H1 (cell line): ENCODE measurements around the gene LMBR1. TPM values are rescaled to one million over a fixed set of nuclear protein-coding genes. Genes with fewer than 3 reads are reported as not detected.

Source experiments
- CTCF ChIA-PET: fragments of 300-600 bp; sonication (Branson Sonifier 250); formaldehyde crosslinking; loops from one replicate; lab custom pipeline; 2021; ENCODE audit not compliant: partially characterized antibody; lab: Charles Lee
- POLR2A ChIA-PET: fragments of 300-600 bp; sonication (Branson Sonifier 250); formaldehyde crosslinking; loops from one replicate; lab custom pipeline; 2021; ENCODE audit warnings: inconsistent platforms; ENCODE audit not compliant: partially characterized antibody; lab: Charles Lee
- DNase-seq, 2 experiments: peaks; one replicate each; pipeline versions ENCODE4 v3.0.0 to v3.0.0-alpha.2; 2010 to 2022; ENCODE audit warnings: low spot score in 2 of 2, low read depth in 1 of 2, mixed read lengths in 1 of 2
- FAIRE-seq: peaks from 2 replicates; lab custom pipeline; 2011; peaks lifted over from hg19 to GRCh38; lab: Jason Lieb, UNC
- H2AFZ ChIP-seq: 2 replicates; pipeline ENCODE4 v1.8.1; 2012; ENCODE audit warnings: low read length, inconsistent platforms
- H2AK5ac ChIP-seq: 2 replicates; pipeline ENCODE4 v1.6.1; 2013; ENCODE audit warnings: low read depth, low read length
- H2BK120ac ChIP-seq: replicated peaks from 2 replicates; pipeline ENCODE3; 2013; ENCODE audit warnings: low read depth, low read length, inconsistent platforms
- H2BK12ac ChIP-seq: 2 replicates; pipeline ENCODE4 v1.6.1; 2013; ENCODE audit warnings: low read depth, low read length
- H2BK15ac ChIP-seq: 2 replicates; pipeline ENCODE4 v1.6.1; 2013; ENCODE audit warnings: low read length
- H2BK20ac ChIP-seq: 2 replicates; pipeline ENCODE4 v1.6.1; 2013; ENCODE audit warnings: low read length
- H2BK5ac ChIP-seq: 2 replicates; pipeline ENCODE4 v1.6.1; 2013; ENCODE audit warnings: low read depth, low read length
- H3K14ac ChIP-seq: 2 replicates; pipeline ENCODE4 v1.6.1; 2013; ENCODE audit warnings: inconsistent platforms; ENCODE audit not compliant: insufficient read length
- H3K18ac ChIP-seq: 2 replicates; pipeline ENCODE4 v1.6.1; 2013; ENCODE audit warnings: low read length; ENCODE audit errors: extremely low read depth
- H3K23ac ChIP-seq: 2 replicates; pipeline ENCODE4 v1.6.1; 2013; ENCODE audit warnings: inconsistent platforms; ENCODE audit not compliant: insufficient read length
- H3K23me2 ChIP-seq: 2 replicates; pipeline ENCODE4 v1.6.1; 2013; ENCODE audit warnings: low read depth, low read length
- H3K27ac ChIP-seq: 2 replicates; pipeline ENCODE4 v1.6.1; 2011; ENCODE audit warnings: low read depth, low read length, inconsistent platforms
- H3K27me3 ChIP-seq, 4 experiments: replicated peaks in 1 of 4; 1 replicate in 1 of 4; 2 replicates in 3 of 4; pipeline versions ENCODE4 v1.6.1 to v1.8.1; 2011 to 2013; ENCODE audit warnings: low read length in 3 of 4, mild to moderate bottlenecking in 3 of 4, inconsistent platforms in 2 of 4, mixed read lengths in 2 of 4, moderate library complexity in 1 of 4; ENCODE audit not compliant: control insufficient read depth in 3 of 4, insufficient read depth in 3 of 4; ENCODE audit errors: extremely low read depth in 1 of 4
- H3K36me3 ChIP-seq, 4 experiments: 2 replicates each; pipeline versions ENCODE4 v1.6.1 to v1.8.1; 2011 to 2013; ENCODE audit warnings: mild to moderate bottlenecking in 4 of 4, low read length in 3 of 4, moderate library complexity in 2 of 4, control low read depth in 1 of 4, inconsistent platforms in 1 of 4; ENCODE audit not compliant: insufficient read depth in 4 of 4, control insufficient read depth in 2 of 4
- H3K4ac ChIP-seq: replicated peaks from 2 replicates; pipeline ENCODE3; 2013; ENCODE audit warnings: low read length, low read depth, mixed read lengths, inconsistent platforms; ENCODE audit not compliant: insufficient read length
- H3K4me1 ChIP-seq, 4 experiments: replicated peaks in 1 of 4; 1 replicate in 1 of 4; 2 replicates in 3 of 4; pipeline versions ENCODE4 v1.6.1 to v1.8.1; 2011 to 2013; ENCODE audit warnings: low read length in 3 of 4, inconsistent platforms in 2 of 4, mixed read lengths in 1 of 4; ENCODE audit not compliant: insufficient read depth in 4 of 4, control insufficient read depth in 3 of 4
- H3K4me2 ChIP-seq, 2 experiments: 2 replicates each; pipeline versions ENCODE4 v1.6.1 to v1.8.1; 2011 to 2013; ENCODE audit warnings: low read depth in 2 of 2, low read length in 2 of 2, control low read depth in 1 of 2, inconsistent platforms in 1 of 2, mild to moderate bottlenecking in 1 of 2; ENCODE audit not compliant: insufficient read depth in 1 of 2
- H3K4me3 ChIP-seq, 4 experiments: fragments of 200-600, 300-600 bp in 1 of 4; sonication (generic), shearing (Covaris generic), sonication (Bioruptor Twin) in 1 of 4; 2 replicates each; pipeline versions ENCODE4 v1.5.1 to v1.8.1; 2011 to 2016; ENCODE audit warnings: low read length in 4 of 4, low read depth in 3 of 4, control low read depth in 2 of 4, inconsistent platforms in 2 of 4, mild to moderate bottlenecking in 2 of 4, mixed read lengths in 1 of 4, moderate library complexity in 1 of 4; ENCODE audit not compliant: insufficient read depth in 2 of 4; ENCODE audit errors: extremely low read depth in 1 of 4
- H3K56ac ChIP-seq: replicated peaks from 2 replicates; pipeline ENCODE3; 2013; ENCODE audit warnings: low read depth, mild to moderate bottlenecking, mixed read lengths, low read length, inconsistent platforms; ENCODE audit not compliant: insufficient read length
- H3K79me1 ChIP-seq: 2 replicates; pipeline ENCODE4 v1.6.1; 2013; ENCODE audit warnings: low read depth, low read length, control low read depth
- H3K79me2 ChIP-seq, 2 experiments: 2 replicates each; pipeline versions ENCODE4 v1.6.1 to v1.8.1; 2012 to 2013; ENCODE audit warnings: low read length in 2 of 2, mild to moderate bottlenecking in 2 of 2, inconsistent platforms in 1 of 2; ENCODE audit not compliant: insufficient read depth in 2 of 2, control insufficient read depth in 1 of 2
- H3K9ac ChIP-seq, 4 experiments: replicated peaks in 1 of 4; 1 replicate in 1 of 4; 2 replicates in 3 of 4; pipeline versions ENCODE4 v1.6.1 to v1.8.1; 2011 to 2013; ENCODE audit warnings: low read depth in 3 of 4, low read length in 3 of 4, control low read depth in 2 of 4, mild to moderate bottlenecking in 2 of 4, moderate library complexity in 2 of 4, inconsistent platforms in 1 of 4; ENCODE audit errors: extremely low read depth in 1 of 4
- H3K9me3 ChIP-seq, 2 experiments: 2 replicates each; pipeline versions ENCODE4 v1.6.1 to v1.8.1; 2012 to 2013; ENCODE audit warnings: mild to moderate bottlenecking in 2 of 2, moderate library complexity in 2 of 2, control low read depth in 1 of 2, inconsistent platforms in 1 of 2, low read depth in 1 of 2, low read length in 1 of 2, mixed read lengths in 1 of 2; ENCODE audit not compliant: insufficient read depth in 2 of 2
- H4K20me1 ChIP-seq, 2 experiments: replicated peaks in 1 of 2; 2 replicates each; pipeline versions ENCODE3 to v1.8.1; 2011 to 2013; ENCODE audit warnings: inconsistent platforms in 2 of 2, low read length in 2 of 2, mild to moderate bottlenecking in 1 of 2; ENCODE audit not compliant: insufficient read depth in 2 of 2, control insufficient read depth in 1 of 2
- H4K5ac ChIP-seq: 2 replicates; pipeline ENCODE4 v1.6.1; 2013; ENCODE audit warnings: low read length, low read depth, mixed read lengths, inconsistent platforms; ENCODE audit not compliant: insufficient read length
- H4K8ac ChIP-seq: 2 replicates; pipeline ENCODE4 v1.8.0; 2013; ENCODE audit warnings: mild to moderate bottlenecking, moderate library complexity, low read length, inconsistent platforms; ENCODE audit not compliant: insufficient read depth; ENCODE audit errors: extremely low read depth
- H4K91ac ChIP-seq: replicated peaks from 2 replicates; pipeline ENCODE3; 2013; ENCODE audit warnings: low read length, mixed read lengths, inconsistent platforms; ENCODE audit not compliant: insufficient read length
- BCL11A ChIP-seq, 2 experiments: IDR thresholded peaks; one replicate each; pipeline ENCODE4 v1.6.1; 2011; ENCODE audit warnings: low read depth in 2 of 2, low read length in 2 of 2, mild to moderate bottlenecking in 2 of 2
- JUND ChIP-seq: IDR thresholded peaks from 2 replicates; pipeline ENCODE4 v1.6.1; 2011; ENCODE audit warnings: mild to moderate bottlenecking, improper control_type of control experiment, low read length
- SIN3A ChIP-seq, 2 experiments: IDR thresholded peaks in 1 of 2; conservative IDR thresholded peaks in 1 of 2; 2 replicates each; pipeline ENCODE4 v1.6.1; 2011 to 2012; ENCODE audit warnings: low read length in 2 of 2, improper control_type of control experiment in 1 of 2, low read depth in 1 of 2, mild to moderate bottlenecking in 1 of 2
- SUZ12 ChIP-seq: fragments of 200-600 bp; sonication (generic); IDR thresholded peaks from 2 replicates; pipeline ENCODE4 v1.6.1; 2012; ENCODE audit warnings: mild to moderate bottlenecking, inconsistent platforms, low read length, moderate library complexity, mixed read lengths
- TBP ChIP-seq: IDR thresholded peaks from 2 replicates; pipeline ENCODE4 v1.6.1; 2011; ENCODE audit warnings: low read depth, low read length, improper control_type of control experiment
- WGBS, 2 experiments: shearing (Covaris generic) in 1 of 2; methylation state at CpG; one replicate each; pipeline versions ENCODE4 v1.1.6 to v1.1.7; 2013 to 2015; ENCODE audit warnings: low lambda C conversion rate in 2 of 2, mixed read lengths in 2 of 2, inconsistent platforms in 1 of 2, low coverage in 1 of 2, missing lambda C conversion rate in 1 of 2; ENCODE audit not compliant: insufficient replicate concordance in 2 of 2, insufficient coverage in 1 of 2, insufficient read length in 1 of 2; ENCODE audit errors: extremely low coverage in 1 of 2, missing lambda C conversion rate in 1 of 2; 5-methylcytosine and 5-hydroxymethylcytosine counted together
- polyA plus RNA-seq, 7 experiments: library from polyadenylated mRNA; depleted of rRNA in 3 of 7; stranded (reverse) in 5 of 7; unstranded in 2 of 7; fragments of >200 nt in 5 of 7; fragments of 200-250 nt in 2 of 7; gene quantifications; 1 replicate in 5 of 7; 2 replicates in 1 of 7; 4 replicates in 1 of 7; pipeline versions ENCODE4 v1.2.1 to v1.2.3, GENCODE V29; 2011 to 2013; ENCODE audit warnings: missing spikeins in 2 of 7, mixed read lengths in 2 of 7
- total RNA-seq: library from RNA; stranded (reverse); fragmentation: NEBNext Ultra II Directional; extraction: Animal tissue kit (Norgen Biotek cat#: 25700); gene quantifications from 2 replicates; pipeline ENCODE4 v1.2.1, GENCODE V29; 2021

The LMBR1 gene
- total and polyA plus RNA-seq, 2 of the 8 experiments (the other 6 are each of a cell fraction or from before 2014, with no cell fraction given), result 15.1 to 70.4 TPM

- H4K91ac ChIP-seq, result no peak overlapping the region
- H3K18ac ChIP-seq, result no peak overlapping the region
- no peak overlapping the region for H4K8ac ChIP-seq
- no peak overlapping the region for H3K23ac ChIP-seq
- H3K4me2 ChIP-seq, result no peak overlapping the region
- H2AFZ ChIP-seq, result no peak overlapping the region
- H3K56ac ChIP-seq, result peak overlapping the region; percentile 78
- H4K20me1 ChIP-seq, result no peaks in the 10 kb centered on the region
- no peaks in the 10 kb centered on the region for H3K79me2 ChIP-seq
- H3K23me2 ChIP-seq, result no peaks in the 10 kb centered on the region; the same call in 1 of the 2 replicates
- no peak overlapping the region for H3K14ac ChIP-seq
- H3K27ac ChIP-seq, result no peak overlapping the region
- no peak overlapping the region for H2BK20ac ChIP-seq
- H2BK120ac ChIP-seq, result no peak overlapping the region
- no peak overlapping the region for H2BK15ac ChIP-seq
- no peak overlapping the region for H3K4me3 ChIP-seq
- TF ChIP-seq BCL11A (IDR thresholded peaks at IDR 0.05; ENCODE audit: low read depth in 2 of 2, low read length in 2 of 2) (no peak), TBP (no peak), SIN3A (conservative IDR thresholded peaks at IDR 0.05 in 1 of 2, IDR thresholded peaks at IDR 0.05 in 1 of 2; ENCODE audit: low read depth in 1 of 2, low read length in 2 of 2) (no peak), JUND (no peak), SUZ12 (no peak)
- H3K36me3 ChIP-seq, result no peaks in the 10 kb centered on the region
- H3K79me1 ChIP-seq, result no peaks in the 10 kb centered on the region
- H2BK5ac ChIP-seq, result no peak overlapping the region
- no peaks in the 10 kb centered on the region for H3K9me3 ChIP-seq
- no peaks in the 10 kb centered on the region for H3K27me3 ChIP-seq
- no peak overlapping the region for H3K9ac ChIP-seq
- no peak overlapping the region; the same call in 1 of the 2 replicates for H2BK12ac ChIP-seq
- ChIA-PET CTCF (interaction anchor here (0.5 kb wide), 1 partner anchor 656 kb away, joined by 3 read pairs; no protein-coding TSS in a partner anchor), POLR2A (no interaction called here)
- H3K4ac ChIP-seq, result no peak overlapping the region
- H3K4me1 ChIP-seq, result peaks cover 0 to 8% (median under 1%) of the 10 kb centered on the region in 4 experiments; a peak in 2 of 7 replicates
- FAIRE-seq (no peak), DNase-seq (no peak)
- WGBS, 2 experiments, result 72 to 100% methylated on average over 2 to 4 of the region's 4 CpGs
- H4K5ac ChIP-seq, result no peak overlapping the region
- H2AK5ac ChIP-seq, result no peak overlapping the region
These were observed 106.9 kb downstream of the LMBR1 start for GRCh38 chr7:156785998-156786543.
